Smooth muscle cell (in vitro differentiated cells): ENCODE measurements around the gene KRTAP21-2. TPM values are rescaled to one million over a fixed set of nuclear protein-coding genes. Genes with fewer than 3 reads are reported as not detected.

ENCODE experiments used
- DNase-seq: peaks from one replicate; lab custom pipeline; 2025; ENCODE audit not compliant: unreplicated experiment; lab: John Stamatoyannopoulos, UW
- H2AFZ ChIP-seq: fragments of 200-600 bp; sonication (generic); 2 replicates; pipeline ENCODE4 v1.6.0; 2016; ENCODE audit warnings: antibody characterized with exemption, low read depth, mild to moderate bottlenecking
- H3F3A ChIP-seq: fragments of 200-600 bp; sonication (generic); 2 replicates; pipeline ENCODE4 v1.6.0; 2017; ENCODE audit warnings: antibody characterized with exemption, low read depth
- H3K27ac ChIP-seq: fragments of 200-600 bp; sonication (generic); 2 replicates; pipeline ENCODE4 v1.5.1; 2016; ENCODE audit warnings: low read depth, mild to moderate bottlenecking
- H3K27me3 ChIP-seq: fragments of 200-600 bp; sonication (generic); 2 replicates; pipeline ENCODE4 v1.6.1; 2016; ENCODE audit warnings: low read depth, mild to moderate bottlenecking
- H3K36me3 ChIP-seq: fragments of 200-600 bp; sonication (generic); 2 replicates; pipeline ENCODE4 v1.5.1; 2016; ENCODE audit warnings: low read depth
- H3K4me1 ChIP-seq: fragments of 200-600 bp; sonication (generic); 2 replicates; pipeline ENCODE4 v1.5.1; 2016; ENCODE audit warnings: low read depth
- H3K4me2 ChIP-seq: fragments of 200-600 bp; sonication (generic); 2 replicates; pipeline ENCODE4 v1.6.0; 2016; ENCODE audit warnings: mild to moderate bottlenecking
- H3K4me3 ChIP-seq: fragments of 200-600 bp; sonication (generic); 2 replicates; pipeline ENCODE4 v1.5.1; 2016; ENCODE audit warnings: mild to moderate bottlenecking
- H3K79me2 ChIP-seq: fragments of 200-600 bp; sonication (generic); 2 replicates; pipeline ENCODE4 v1.6.0; 2016; ENCODE audit warnings: low read depth, mild to moderate bottlenecking
- H3K9ac ChIP-seq: fragments of 200-600 bp; sonication (generic); 2 replicates; pipeline ENCODE4 v1.6.0; 2016; ENCODE audit warnings: low read depth
- H3K9me3 ChIP-seq: fragments of 200-600 bp; sonication (generic); replicated peaks from 2 replicates; pipeline ENCODE4 v1.5.1; 2016; ENCODE audit warnings: low read depth
- H4K20me1 ChIP-seq: fragments of 200-600 bp; sonication (generic); 2 replicates; pipeline ENCODE4 v1.6.0; 2016; ENCODE audit warnings: low read depth
- WGBS: methylation state at CpG from one replicate; pipeline ENCODE4 v1.1.7; 2016; ENCODE audit warnings: low lambda C conversion rate; 5-methylcytosine and 5-hydroxymethylcytosine counted together
- polyA plus RNA-seq: library from polyadenylated mRNA; unstranded; fragments of >200 nt; fragmentation: Nextera tagmentation; extraction: Ambion mirVana; gene quantifications from 2 replicates; pipeline ENCODE4 v1.2.1, GENCODE V29; 2016
- total RNA-seq: library from RNA; depleted of rRNA; stranded (reverse); fragments of >200 nt; gene quantifications from 2 replicates; pipeline ENCODE4 v1.2.3, GENCODE V29; 2014
- TF ChIP-seq, protein P1 (sequence below): fragments of 200-600 bp; sonication (generic); IDR thresholded peaks from 2 replicates; pipeline ENCODE4 v1.5.1; 2017; ENCODE audit warnings: borderline replicate concordance, mild to moderate bottlenecking, antibody characterized with exemption; ENCODE audit not compliant: insufficient read depth, poor library complexity, severe bottlenecking

KRTAP21-2 gene
- not detected in 2 replicates for total RNA-seq
- not detected in 2 replicates for polyA plus RNA-seq

DNA sequence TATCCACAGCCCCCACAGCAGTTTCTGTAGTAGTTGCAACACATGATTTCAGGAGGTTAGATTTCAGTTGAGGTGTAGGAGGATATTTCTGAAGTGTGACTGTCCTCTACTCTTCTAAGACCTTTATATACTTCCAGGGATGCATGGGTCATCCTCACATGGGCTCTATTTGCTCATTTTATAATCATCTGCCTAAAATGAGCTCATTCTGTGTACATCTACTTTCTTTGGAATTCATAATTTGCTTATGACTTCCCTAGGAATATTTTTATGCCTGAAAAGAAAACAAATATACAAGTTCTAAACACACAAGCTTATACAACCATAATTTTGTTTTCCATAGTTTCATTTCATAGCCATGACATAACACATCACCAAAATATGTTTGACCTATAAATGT lies at the start of gene KRTAP21-2:
TSS of gene KRTAP21-2 (minus strand) at position 101 of the 400 bp plus-strand sequence. CDS start at position 44, 57 bp downstream.
- DNase-seq = no peak
- Histone ChIP-seq H3K4me3 (no peak within 1 kb of the TSS), H3K4me2 (no peak within 1 kb of the TSS), H3K27ac (no peak within 1 kb of the TSS), H3K9ac (no peak within 1 kb of the TSS), H3K4me1 (no peaks in the 10 kb centered on the region), H3K9me3 (no peaks in the 10 kb centered on the region), H3K27me3 (no peaks in the 10 kb centered on the region), H3F3A (no peaks in the 10 kb centered on the region), H4K20me1 (no peaks in the 10 kb centered on the region), H3K36me3 (no peaks in the 10 kb centered on the region), H3K79me2 (no peaks in the 10 kb centered on the region), H2AFZ (no peak within 1 kb of the TSS)
- TF ChIP-seq, protein P1, sequence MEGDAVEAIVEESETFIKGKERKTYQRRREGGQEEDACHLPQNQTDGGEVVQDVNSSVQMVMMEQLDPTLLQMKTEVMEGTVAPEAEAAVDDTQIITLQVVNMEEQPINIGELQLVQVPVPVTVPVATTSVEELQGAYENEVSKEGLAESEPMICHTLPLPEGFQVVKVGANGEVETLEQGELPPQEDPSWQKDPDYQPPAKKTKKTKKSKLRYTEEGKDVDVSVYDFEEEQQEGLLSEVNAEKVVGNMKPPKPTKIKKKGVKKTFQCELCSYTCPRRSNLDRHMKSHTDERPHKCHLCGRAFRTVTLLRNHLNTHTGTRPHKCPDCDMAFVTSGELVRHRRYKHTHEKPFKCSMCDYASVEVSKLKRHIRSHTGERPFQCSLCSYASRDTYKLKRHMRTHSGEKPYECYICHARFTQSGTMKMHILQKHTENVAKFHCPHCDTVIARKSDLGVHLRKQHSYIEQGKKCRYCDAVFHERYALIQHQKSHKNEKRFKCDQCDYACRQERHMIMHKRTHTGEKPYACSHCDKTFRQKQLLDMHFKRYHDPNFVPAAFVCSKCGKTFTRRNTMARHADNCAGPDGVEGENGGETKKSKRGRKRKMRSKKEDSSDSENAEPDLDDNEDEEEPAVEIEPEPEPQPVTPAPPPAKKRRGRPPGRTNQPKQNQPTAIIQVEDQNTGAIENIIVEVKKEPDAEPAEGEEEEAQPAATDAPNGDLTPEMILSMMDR = no peak

DNA sequence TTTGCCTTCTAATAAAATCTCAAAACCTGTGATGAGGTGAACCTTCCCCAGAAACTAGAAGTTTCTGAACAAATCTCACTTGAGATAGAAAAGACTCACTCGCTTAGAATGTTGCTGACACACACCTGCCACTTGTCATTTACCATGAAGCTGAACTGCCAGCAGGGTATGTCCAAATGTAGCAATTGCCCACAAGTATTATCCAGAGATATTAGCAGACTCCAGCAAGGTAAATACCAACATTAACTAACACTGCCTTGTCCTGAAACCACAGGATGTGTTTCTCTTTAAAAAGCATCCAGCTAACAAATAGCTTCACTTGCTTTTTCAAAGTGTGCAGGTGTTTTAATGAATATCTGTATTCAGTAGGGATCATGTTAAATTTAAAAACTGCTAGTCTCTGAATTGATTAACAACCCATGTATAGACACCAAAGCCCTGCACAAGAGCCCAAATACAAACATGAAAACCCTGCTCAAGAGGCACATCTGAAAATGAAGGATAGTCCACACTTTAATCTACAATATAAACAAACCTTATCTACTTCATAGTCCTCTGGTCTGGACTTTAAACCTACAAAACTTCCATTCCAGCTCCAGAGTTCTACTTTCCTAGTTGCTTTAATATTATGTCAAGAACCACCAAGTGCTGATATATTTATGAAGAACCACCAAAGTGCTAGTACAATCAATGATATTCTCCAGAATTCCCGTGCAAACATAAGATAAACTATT lies 46.7 kb upstream of the KRTAP21-2 start:
- WGBS = 69% methylated on average over 2 of the region's 2 CpGs
- no peak overlapping the region for H2AFZ ChIP-seq
- H3K9ac ChIP-seq = no peak overlapping the region
- H3K27ac ChIP-seq = no peak overlapping the region
- no peaks in the 10 kb centered on the region for H3K36me3 ChIP-seq
- H3K4me1 ChIP-seq = no peaks in the 10 kb centered on the region
- H3F3A ChIP-seq = no peaks in the 10 kb centered on the region
- TF ChIP-seq, protein P1 = no peak
- no peaks in the 10 kb centered on the region for H3K79me2 ChIP-seq
- H3K4me2 ChIP-seq = no peak overlapping the region
- H4K20me1 ChIP-seq = no peaks in the 10 kb centered on the region
- H3K4me3 ChIP-seq = no peak overlapping the region
- no peak for DNase-seq
- peaks cover 9% of the 10 kb centered on the region for H3K27me3 ChIP-seq
- no peaks in the 10 kb centered on the region for H3K9me3 ChIP-seq

DNA sequence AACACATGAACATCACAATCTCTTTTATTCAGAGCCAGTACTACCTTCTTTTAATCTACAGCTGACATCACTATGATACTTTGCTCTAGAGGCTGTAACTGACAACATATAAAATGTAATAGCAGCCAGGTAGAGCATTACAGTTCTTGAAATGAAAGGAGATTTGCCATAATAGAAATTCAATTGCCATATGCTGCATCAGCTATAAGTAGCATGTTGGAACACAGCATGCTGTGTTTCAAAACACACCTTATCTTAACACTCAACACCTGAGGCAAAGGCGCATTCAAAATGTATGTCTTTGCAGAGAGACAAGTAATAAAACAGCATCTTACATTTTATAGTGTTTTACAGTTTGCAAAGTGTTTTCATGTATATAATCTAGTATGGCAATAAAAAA lies 32.2 kb upstream of the KRTAP21-2 start:
- no peak for DNase-seq
- WGBS = 88% methylated on average over 1 of the region's 1 CpG

More for the DNA sequence above, 32.2 kb upstream of the KRTAP21-2 start:
- no peak overlapping the region for H3K9ac ChIP-seq
- TF ChIP-seq, protein P1 = no peak
- no peaks in the 10 kb centered on the region for H3K4me1 ChIP-seq
- no peaks in the 10 kb centered on the region for H3K27me3 ChIP-seq
- H2AFZ ChIP-seq = no peak overlapping the region
- no peak overlapping the region for H3K4me3 ChIP-seq
- H3K4me2 ChIP-seq = no peak overlapping the region
- H3K9me3 ChIP-seq = no peaks in the 10 kb centered on the region
- H4K20me1 ChIP-seq = no peaks in the 10 kb centered on the region
- H3F3A ChIP-seq = no peaks in the 10 kb centered on the region
- no peaks in the 10 kb centered on the region for H3K36me3 ChIP-seq
- H3K79me2 ChIP-seq = no peaks in the 10 kb centered on the region
- H3K27ac ChIP-seq = no peak overlapping the region
